Measurements from ENCODE around the gene PPIA.

- TF ChIP-seq CTCF (conservative IDR thresholded peaks at IDR 0.05; ENCODE audit: low read length) (no peak), EZH2phosphoT487 (IDR thresholded peaks at IDR 0.05; ENCODE audit: borderline replicate concordance, low read depth, low read length) (no peak)
These were observed 46.5 kb upstream of the PPIA start for GRCh38 chr7:44749992-44750391.
